Retinal pigment epithelial cell (primary cell): Measurements from ENCODE around the gene LATS2.

Experiments used
- DNase-seq: peaks from one replicate; pipeline ENCODE4 v3.0.0-alpha.2; 2010; ENCODE audit warnings: low read depth
- H3K4me3 ChIP-seq: 2 replicates; pipeline ENCODE4 v1.5.1; 2011; ENCODE audit warnings: mild to moderate bottlenecking, low read length, control low read depth, moderate library complexity
- CTCF ChIP-seq: conservative IDR thresholded peaks from 2 replicates; pipeline ENCODE4 v1.5.1; 2011; ENCODE audit warnings: low read depth, low read length, control low read depth, inconsistent platforms

LATS2 gene

GRCh38 chr13:21001471-21001870 is 59.9 kb downstream of the LATS2 start:
- DNase-seq, result no peak
- no peak for TF ChIP-seq CTCF

DNA sequence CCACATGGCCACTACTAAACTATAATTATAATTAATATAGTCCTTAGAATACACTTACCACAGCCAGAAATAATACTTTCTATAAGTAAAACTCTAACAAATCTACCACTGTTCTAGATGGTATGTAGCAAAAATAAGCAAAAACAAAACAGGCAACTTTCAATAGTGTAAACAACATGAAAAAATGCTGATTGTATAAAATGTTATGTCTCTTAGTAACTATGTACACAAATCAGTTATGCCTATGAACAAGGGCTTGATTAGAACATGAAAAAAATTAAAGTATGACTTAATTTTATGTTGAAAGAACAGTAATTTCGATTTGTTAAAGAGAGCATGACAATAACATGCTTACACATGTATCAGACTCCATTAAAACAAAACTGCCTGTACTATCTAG is 60.7 kb downstream of the LATS2 start:
- TF ChIP-seq CTCF, result no peak
- no peak overlapping the region for H3K4me3 ChIP-seq
- no peak for DNase-seq

More at GRCh38 chr13:21001471-21001870, 59.9 kb downstream of the LATS2 start:
- H3K4me3 ChIP-seq, result no peak overlapping the region

DNA sequence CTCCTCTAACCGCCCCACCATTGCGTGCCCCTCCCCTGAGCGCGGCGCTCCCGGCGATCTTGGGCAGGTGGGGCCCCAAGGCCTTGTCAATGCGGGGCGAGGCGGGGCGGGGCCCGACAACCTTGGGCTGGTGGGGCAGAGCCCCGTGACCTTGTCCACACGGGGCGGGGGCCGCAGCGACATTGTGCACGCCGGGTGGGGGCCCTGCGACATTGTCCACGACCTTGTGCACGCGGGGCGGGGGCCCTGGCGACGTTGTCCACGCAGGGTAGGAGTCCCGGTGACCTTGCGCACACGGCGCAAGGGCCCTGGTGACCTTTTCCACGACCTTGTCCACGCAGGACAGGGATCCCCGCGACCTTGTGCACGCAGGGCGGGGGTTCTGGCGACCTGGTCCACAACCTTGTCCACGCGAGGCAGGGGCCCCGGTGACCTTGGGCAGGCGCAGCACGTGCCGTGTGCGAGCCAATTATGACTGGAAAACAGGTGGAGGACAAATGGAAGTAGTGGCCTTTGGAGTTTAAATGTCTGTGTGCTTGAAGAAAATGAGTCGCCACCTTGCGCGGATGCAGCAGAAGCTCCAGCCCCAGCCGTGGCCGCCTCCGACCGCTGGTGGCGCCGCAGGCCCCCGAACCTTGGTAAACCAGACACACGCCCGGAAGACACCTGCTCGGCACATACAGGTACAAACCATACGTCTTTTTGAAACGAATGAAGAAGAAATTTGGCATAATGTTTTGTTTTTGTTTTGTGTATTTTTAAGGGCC is 62.6 kb downstream of the LATS2 start:
- no peak for DNase-seq
- no peak for TF ChIP-seq CTCF
- no peak overlapping the region for H3K4me3 ChIP-seq

DNA sequence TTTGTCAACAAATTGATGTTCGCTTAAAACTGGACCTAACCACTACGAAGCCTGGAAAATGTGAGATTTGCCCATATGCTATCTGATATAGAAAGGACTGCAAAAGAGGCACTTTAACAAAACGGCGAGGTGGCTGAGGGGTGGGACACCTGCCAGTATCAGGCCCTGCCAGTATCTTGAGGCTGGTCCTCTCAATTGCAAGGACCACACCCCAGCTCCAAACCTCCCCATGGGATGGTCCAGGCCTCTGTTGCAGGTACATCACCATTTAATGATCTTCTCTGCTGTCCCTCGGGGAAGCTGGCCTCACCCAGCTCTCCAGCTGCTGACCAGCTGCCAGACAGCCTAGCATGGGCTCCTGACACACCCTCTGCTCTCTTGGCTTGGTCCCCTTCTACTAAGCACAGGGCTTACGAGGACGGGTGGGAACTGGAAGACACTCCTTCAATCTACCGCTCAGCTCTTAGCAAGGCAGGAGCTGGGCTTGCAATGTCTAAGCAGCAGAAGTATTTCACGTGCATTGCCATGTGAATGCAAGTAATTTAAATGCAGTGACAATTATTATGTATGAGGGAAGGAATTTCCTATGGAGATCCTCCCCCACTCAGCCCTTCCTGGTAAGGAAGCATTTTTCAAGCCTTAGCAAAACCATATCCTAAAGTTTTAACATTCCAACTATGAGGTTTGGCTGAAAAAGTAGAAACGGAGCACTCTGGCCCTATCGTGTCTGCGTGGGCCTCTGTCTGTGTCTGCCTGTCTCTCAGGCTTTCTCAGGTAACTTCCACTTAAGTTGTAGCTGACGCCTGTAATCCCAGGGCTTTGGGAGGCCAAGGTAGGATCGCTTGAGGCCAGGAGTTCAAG is 63.9 kb downstream of the LATS2 start:
- no peak overlapping the region for H3K4me3 ChIP-seq
- TF ChIP-seq CTCF, result no peak
- DNase-seq, result peak; percentile 92

GRCh38 chr13:20995245-20995838 is 66.0 kb downstream of the LATS2 start:
- no peak for TF ChIP-seq CTCF

GRCh38 chr13:20994441-20994821 is 67.0 kb downstream of the LATS2 start:
- no peak for DNase-seq
- TF ChIP-seq CTCF, result no peak

More at GRCh38 chr13:20995245-20995838, 66.0 kb downstream of the LATS2 start:
- no peak for DNase-seq
- no peak overlapping the region for H3K4me3 ChIP-seq

More at GRCh38 chr13:20994441-20994821, 67.0 kb downstream of the LATS2 start:
- H3K4me3 ChIP-seq, result no peak overlapping the region
